A673 (cell line): Measurements from ENCODE around the gene CDK5R2. TPM values are rescaled to one million over a fixed set of nuclear protein-coding genes. Genes with fewer than 3 reads are reported as not detected.

Source experiments
- BruUV-seq: library from RNA; stranded (reverse); fragments of 400-500 nt; replicated peaks from 2 replicates; lab custom pipeline; 2021; lab: Mats Ljungman, UMichigan
- CTCF ChIA-PET: fragments of 300-600 bp; sonication (Branson Sonifier 250); formaldehyde crosslinking; loops from one replicate; lab custom pipeline; 2022; ENCODE audit warnings: antibody characterized with exemption; lab: Charles Lee
- POLR2A ChIA-PET: fragments of 300-600 bp; sonication (Branson Sonifier 250); formaldehyde crosslinking; loops from one replicate; lab custom pipeline; 2022; ENCODE audit warnings: antibody characterized with exemption; ENCODE audit not compliant: low non-redundant PET; lab: Charles Lee
- DNase-seq: peaks from one replicate; pipeline ENCODE4 v3.0.0-alpha.2; 2015; ENCODE audit warnings: low spot score
- H3K27ac ChIP-seq: fragments of 200-600 bp; sonication (generic); 2 replicates; pipeline ENCODE4 v1.5.1; 2016; ENCODE audit warnings: mixed run types, low read depth, mild to moderate bottlenecking, mixed read lengths, antibody characterized with exemption, low read length; ENCODE audit not compliant: poor library complexity, severe bottlenecking
- H3K27me3 ChIP-seq: fragments of 200-600 bp; sonication (generic); replicated peaks from 2 replicates; pipeline ENCODE4 v1.6.1; 2017; ENCODE audit warnings: mixed run types, low read depth, mild to moderate bottlenecking, mixed read lengths, antibody characterized with exemption, low read length; ENCODE audit not compliant: insufficient read depth, poor library complexity
- H3K36me3 ChIP-seq: fragments of 200-600 bp; sonication (generic); 2 replicates; pipeline ENCODE4 v1.6.1; 2016; ENCODE audit warnings: mixed run types, mild to moderate bottlenecking, mixed read lengths, antibody characterized with exemption, low read length; ENCODE audit not compliant: insufficient read depth, poor library complexity, severe bottlenecking
- H3K4me1 ChIP-seq: fragments of 200-600 bp; sonication (generic); 2 replicates; pipeline ENCODE4 v1.6.1; 2017; ENCODE audit warnings: mixed run types, mild to moderate bottlenecking, mixed read lengths, antibody characterized with exemption, low read length; ENCODE audit not compliant: insufficient read depth, poor library complexity, severe bottlenecking
- H3K4me3 ChIP-seq: fragments of 200-600 bp; sonication (generic); 2 replicates; pipeline ENCODE4 v1.5.1; 2016; ENCODE audit warnings: low read depth, mixed run types, mild to moderate bottlenecking, mixed read lengths, low read length; ENCODE audit not compliant: poor library complexity, severe bottlenecking
- H3K9me3 ChIP-seq: fragments of 200-600 bp; sonication (generic); 2 replicates; pipeline ENCODE4 v1.6.1; 2016; ENCODE audit warnings: mixed run types, low read depth, mild to moderate bottlenecking, mixed read lengths, antibody characterized with exemption, low read length; ENCODE audit not compliant: poor library complexity, severe bottlenecking
- CTCF ChIP-seq: fragments of 300-800, 200-600 bp; sonication (generic); conservative IDR thresholded peaks from 2 replicates; pipeline ENCODE4 v1.5.1; 2017; ENCODE audit warnings: low read depth, mild to moderate bottlenecking, antibody characterized with exemption, low read length, moderate library complexity, mixed read lengths
- EZH2 ChIP-seq: fragments of 200-600 bp; sonication (generic); IDR thresholded peaks from 2 replicates; pipeline ENCODE4 v1.6.1; 2017; ENCODE audit warnings: borderline replicate concordance, low read depth, mild to moderate bottlenecking, mixed read lengths, antibody characterized with exemption, low read length; ENCODE audit not compliant: poor library complexity, severe bottlenecking
- intact Hi-C: fragments of 100-400 bp; cut with micrococcal nuclease; formaldehyde crosslinking; loops from one replicate; pipeline ENCODE4 v1.10.0; 2022; ENCODE audit not compliant: unreplicated experiment
- total RNA-seq: library from RNA; stranded (reverse); gene quantifications from 2 replicates; pipeline ENCODE4 v1.2.3, GENCODE V29; 2021

The CDK5R2 gene
- total RNA-seq, 1 experiment from 2014 or later: 0.37 TPM

- TF ChIP-seq EZH2: no peak
- TF ChIP-seq CTCF: no peak
- Histone ChIP-seq H3K27me3 (peaks cover 3% of the 10 kb centered on the region), H3K9me3 (no peaks in the 10 kb centered on the region), H3K27ac (no peak overlapping the region), H3K36me3 (no peaks in the 10 kb centered on the region), H3K4me1 (no peaks in the 10 kb centered on the region), H3K4me3 (no peak overlapping the region)
- no peak for DNase-seq
- ChIA-PET POLR2A (no interaction called here), CTCF (no interaction called here)
- intact Hi-C loops: no loop called here
- BruUV-seq: no TSS peak
These were observed 15.8 kb downstream of the CDK5R2 start for GRCh38 chr2:218975060-218975777.

- intact Hi-C loops: loop anchor here (5.0 kb wide), 2 partner anchors 128 to 177 kb away; no protein-coding TSS in a partner anchor
- Histone ChIP-seq H3K4me3 (peak overlapping the region; percentile 38), H3K36me3 (no peaks in the 10 kb centered on the region), H3K4me1 (peaks cover 8% of the 10 kb centered on the region), H3K27ac (no peak overlapping the region), H3K27me3 (peaks cover 34% of the 10 kb centered on the region), H3K9me3 (no peaks in the 10 kb centered on the region)
- CTCF ChIA-PET: interaction anchor here (0.6 to 1.5 kb wide), 14 partner anchors 9 to 175 kb away, joined by 3 to 19 read pairs (median 6); partner anchors contain the start of gene CRYBA2
- TF ChIP-seq EZH2 (no peak), CTCF (peak; percentile 99)
- no TSS peak for BruUV-seq
- DNase-seq: peak; percentile 90
- POLR2A ChIA-PET: interaction anchor here (0.6 to 0.7 kb wide), 2 partner anchors 120 to 222 kb away, joined by 3 read pairs; no protein-coding TSS in a partner anchor
These were observed 20.6 kb downstream of the CDK5R2 start for GRCh38 chr2:218979846-218980734.

- peaks cover 38% of the 10 kb centered on the region for H3K27me3 ChIP-seq
- ChIA-PET POLR2A (no interaction called here), CTCF (interaction anchor here (0.6 to 1.5 kb wide), 11 partner anchors 9 to 174 kb away, joined by 3 to 19 read pairs (median 7); partner anchors contain the start of gene CRYBA2)
- no peak for DNase-seq
- no peak for TF ChIP-seq EZH2
- no peak for TF ChIP-seq CTCF
- H3K4me1 ChIP-seq: peaks cover 11% of the 10 kb centered on the region
- H3K4me3 ChIP-seq: no peak overlapping the region
- no peaks in the 10 kb centered on the region for H3K9me3 ChIP-seq
- no peak overlapping the region for H3K27ac ChIP-seq
- no peaks in the 10 kb centered on the region for H3K36me3 ChIP-seq
- TSS peak; percentile 53 for BruUV-seq
- intact Hi-C loops: loop anchor here (5.0 kb wide), 2 partner anchors 129 to 176 kb away; no protein-coding TSS in a partner anchor
These were observed 21.4 kb downstream of the CDK5R2 start for GRCh38 chr2:218980735-218981389.
